ENCODE results near the gene AP1S1. TPM values are rescaled to one million over a fixed set of nuclear protein-coding genes. Genes with fewer than 3 reads are reported as not detected.

AP1S1 gene
- total and polyA plus RNA-seq, 2 of the 13 experiments (the other 11 are each of a cell fraction or from before 2014, with no cell fraction given): 57.5 to 68.1 TPM

DNA sequence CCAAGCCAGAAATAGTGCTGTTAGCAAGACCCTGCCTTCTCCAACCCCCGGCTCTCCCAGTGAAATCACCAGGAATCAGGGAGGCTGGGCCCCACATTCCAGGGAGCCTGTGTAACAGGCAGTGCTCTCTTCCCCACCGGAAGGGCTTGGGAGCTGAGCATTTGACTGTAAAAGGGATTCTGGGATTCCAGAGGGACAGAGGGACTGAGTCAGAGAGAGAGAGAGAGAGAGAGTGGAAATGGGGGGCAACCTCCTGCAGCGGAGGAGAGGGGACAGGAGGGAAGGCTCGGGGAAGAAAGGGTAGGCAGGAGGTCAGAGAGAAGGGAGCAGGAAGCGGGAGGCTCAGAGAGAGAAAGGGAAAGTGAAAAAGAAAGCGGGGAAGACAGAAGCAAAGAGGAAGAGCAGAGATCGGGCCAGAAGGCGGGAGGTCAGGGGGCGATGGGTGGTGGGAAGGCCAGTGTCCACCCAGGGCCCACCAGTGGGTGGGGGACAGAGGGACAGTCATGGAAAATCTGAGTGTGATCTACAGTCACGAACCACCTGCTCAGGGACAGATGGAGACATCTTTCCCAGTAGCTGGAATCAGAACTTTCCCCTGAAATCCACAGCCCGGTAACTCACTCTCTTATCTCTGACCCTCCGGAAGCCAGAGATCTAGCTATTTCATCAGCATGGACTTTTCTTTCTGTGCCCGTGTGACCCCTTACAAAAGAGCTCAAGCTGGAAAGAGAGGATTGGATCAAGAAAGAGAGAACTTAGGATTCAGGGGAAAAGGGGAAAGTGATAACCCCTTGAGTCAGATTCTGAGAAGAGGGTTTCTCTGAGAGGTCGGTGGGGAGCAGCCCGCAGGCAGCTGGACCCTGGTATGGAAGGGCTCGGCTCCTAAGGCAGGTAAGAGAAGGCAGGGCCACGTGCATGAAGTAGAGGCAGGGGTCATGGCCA is 32.0 kb upstream of the AP1S1 start (continued):
- TF ChIP-seq, protein P1, sequence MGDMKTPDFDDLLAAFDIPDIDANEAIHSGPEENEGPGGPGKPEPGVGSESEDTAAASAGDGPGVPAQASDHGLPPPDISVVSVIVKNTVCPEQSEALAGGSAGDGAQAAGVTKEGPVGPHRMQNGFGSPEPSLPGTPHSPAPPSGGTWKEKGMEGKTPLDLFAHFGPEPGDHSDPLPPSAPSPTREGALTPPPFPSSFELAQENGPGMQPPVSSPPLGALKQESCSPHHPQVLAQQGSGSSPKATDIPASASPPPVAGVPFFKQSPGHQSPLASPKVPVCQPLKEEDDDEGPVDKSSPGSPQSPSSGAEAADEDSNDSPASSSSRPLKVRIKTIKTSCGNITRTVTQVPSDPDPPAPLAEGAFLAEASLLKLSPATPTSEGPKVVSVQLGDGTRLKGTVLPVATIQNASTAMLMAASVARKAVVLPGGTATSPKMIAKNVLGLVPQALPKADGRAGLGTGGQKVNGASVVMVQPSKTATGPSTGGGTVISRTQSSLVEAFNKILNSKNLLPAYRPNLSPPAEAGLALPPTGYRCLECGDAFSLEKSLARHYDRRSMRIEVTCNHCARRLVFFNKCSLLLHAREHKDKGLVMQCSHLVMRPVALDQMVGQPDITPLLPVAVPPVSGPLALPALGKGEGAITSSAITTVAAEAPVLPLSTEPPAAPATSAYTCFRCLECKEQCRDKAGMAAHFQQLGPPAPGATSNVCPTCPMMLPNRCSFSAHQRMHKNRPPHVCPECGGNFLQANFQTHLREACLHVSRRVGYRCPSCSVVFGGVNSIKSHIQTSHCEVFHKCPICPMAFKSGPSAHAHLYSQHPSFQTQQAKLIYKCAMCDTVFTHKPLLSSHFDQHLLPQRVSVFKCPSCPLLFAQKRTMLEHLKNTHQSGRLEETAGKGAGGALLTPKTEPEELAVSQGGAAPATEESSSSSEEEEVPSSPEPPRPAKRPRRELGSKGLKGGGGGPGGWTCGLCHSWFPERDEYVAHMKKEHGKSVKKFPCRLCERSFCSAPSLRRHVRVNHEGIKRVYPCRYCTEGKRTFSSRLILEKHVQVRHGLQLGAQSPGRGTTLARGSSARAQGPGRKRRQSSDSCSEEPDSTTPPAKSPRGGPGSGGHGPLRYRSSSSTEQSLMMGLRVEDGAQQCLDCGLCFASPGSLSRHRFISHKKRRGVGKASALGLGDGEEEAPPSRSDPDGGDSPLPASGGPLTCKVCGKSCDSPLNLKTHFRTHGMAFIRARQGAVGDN (CRISPR knock-in tag; IDR thresholded peaks at IDR 0.05): peak; percentile 66
- no peak; the same call in 1 of the 2 replicates for TF ChIP-seq ZBTB7B (CRISPR knock-in tag; IDR thresholded peaks at IDR 0.05)
- peak; percentile 89 for TF ChIP-seq JUND (CRISPR knock-in tag; IDR thresholded peaks at IDR 0.05)
- TF ChIP-seq ZNF644 (CRISPR knock-in tag; IDR thresholded peaks at IDR 0.05; ENCODE audit: low read depth): no peak
- TF ChIP-seq ZNF530 (CRISPR knock-in tag; IDR thresholded peaks at IDR 0.05; ENCODE audit: low read depth): no peak
- TF ChIP-seq ZNF569 (CRISPR knock-in tag; IDR thresholded peaks at IDR 0.05; ENCODE audit: borderline replicate concordance): no peak
- TF ChIP-seq, protein P2, sequence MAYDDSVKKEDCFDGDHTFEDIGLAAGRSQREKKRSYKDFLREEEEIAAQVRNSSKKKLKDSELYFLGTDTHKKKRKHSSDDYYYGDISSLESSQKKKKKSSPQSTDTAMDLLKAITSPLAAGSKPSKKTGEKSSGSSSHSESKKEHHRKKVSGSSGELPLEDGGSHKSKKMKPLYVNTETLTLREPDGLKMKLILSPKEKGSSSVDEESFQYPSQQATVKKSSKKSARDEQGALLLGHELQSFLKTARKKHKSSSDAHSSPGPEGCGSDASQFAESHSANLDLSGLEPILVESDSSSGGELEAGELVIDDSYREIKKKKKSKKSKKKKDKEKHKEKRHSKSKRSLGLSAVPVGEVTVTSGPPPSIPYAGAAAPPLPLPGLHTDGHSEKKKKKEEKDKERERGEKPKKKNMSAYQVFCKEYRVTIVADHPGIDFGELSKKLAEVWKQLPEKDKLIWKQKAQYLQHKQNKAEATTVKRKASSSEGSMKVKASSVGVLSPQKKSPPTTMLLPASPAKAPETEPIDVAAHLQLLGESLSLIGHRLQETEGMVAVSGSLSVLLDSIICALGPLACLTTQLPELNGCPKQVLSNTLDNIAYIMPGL (CRISPR knock-in tag; IDR thresholded peaks at IDR 0.05; ENCODE audit: borderline replicate concordance in 1 of 2, low read depth in 1 of 2): peak; percentile 26 to 65; a peak in 2 of 4 replicates
- no peak for TF ChIP-seq ZMYM4 (CRISPR knock-in tag; IDR thresholded peaks at IDR 0.05)
- TF ChIP-seq HMG20B (CRISPR knock-in tag; conservative IDR thresholded peaks at IDR 0.05): 0 out of 2 replicates have a peak, but pooled peaks have one; percentile 59
- TF ChIP-seq MIER2 (CRISPR knock-in tag; IDR thresholded peaks at IDR 0.05): 0 out of 2 replicates have a peak, but pooled peaks have one; percentile 25
- TF ChIP-seq NFIC (IDR thresholded peaks at IDR 0.05; ENCODE audit: low read length): no peak
- TF ChIP-seq, protein P3, sequence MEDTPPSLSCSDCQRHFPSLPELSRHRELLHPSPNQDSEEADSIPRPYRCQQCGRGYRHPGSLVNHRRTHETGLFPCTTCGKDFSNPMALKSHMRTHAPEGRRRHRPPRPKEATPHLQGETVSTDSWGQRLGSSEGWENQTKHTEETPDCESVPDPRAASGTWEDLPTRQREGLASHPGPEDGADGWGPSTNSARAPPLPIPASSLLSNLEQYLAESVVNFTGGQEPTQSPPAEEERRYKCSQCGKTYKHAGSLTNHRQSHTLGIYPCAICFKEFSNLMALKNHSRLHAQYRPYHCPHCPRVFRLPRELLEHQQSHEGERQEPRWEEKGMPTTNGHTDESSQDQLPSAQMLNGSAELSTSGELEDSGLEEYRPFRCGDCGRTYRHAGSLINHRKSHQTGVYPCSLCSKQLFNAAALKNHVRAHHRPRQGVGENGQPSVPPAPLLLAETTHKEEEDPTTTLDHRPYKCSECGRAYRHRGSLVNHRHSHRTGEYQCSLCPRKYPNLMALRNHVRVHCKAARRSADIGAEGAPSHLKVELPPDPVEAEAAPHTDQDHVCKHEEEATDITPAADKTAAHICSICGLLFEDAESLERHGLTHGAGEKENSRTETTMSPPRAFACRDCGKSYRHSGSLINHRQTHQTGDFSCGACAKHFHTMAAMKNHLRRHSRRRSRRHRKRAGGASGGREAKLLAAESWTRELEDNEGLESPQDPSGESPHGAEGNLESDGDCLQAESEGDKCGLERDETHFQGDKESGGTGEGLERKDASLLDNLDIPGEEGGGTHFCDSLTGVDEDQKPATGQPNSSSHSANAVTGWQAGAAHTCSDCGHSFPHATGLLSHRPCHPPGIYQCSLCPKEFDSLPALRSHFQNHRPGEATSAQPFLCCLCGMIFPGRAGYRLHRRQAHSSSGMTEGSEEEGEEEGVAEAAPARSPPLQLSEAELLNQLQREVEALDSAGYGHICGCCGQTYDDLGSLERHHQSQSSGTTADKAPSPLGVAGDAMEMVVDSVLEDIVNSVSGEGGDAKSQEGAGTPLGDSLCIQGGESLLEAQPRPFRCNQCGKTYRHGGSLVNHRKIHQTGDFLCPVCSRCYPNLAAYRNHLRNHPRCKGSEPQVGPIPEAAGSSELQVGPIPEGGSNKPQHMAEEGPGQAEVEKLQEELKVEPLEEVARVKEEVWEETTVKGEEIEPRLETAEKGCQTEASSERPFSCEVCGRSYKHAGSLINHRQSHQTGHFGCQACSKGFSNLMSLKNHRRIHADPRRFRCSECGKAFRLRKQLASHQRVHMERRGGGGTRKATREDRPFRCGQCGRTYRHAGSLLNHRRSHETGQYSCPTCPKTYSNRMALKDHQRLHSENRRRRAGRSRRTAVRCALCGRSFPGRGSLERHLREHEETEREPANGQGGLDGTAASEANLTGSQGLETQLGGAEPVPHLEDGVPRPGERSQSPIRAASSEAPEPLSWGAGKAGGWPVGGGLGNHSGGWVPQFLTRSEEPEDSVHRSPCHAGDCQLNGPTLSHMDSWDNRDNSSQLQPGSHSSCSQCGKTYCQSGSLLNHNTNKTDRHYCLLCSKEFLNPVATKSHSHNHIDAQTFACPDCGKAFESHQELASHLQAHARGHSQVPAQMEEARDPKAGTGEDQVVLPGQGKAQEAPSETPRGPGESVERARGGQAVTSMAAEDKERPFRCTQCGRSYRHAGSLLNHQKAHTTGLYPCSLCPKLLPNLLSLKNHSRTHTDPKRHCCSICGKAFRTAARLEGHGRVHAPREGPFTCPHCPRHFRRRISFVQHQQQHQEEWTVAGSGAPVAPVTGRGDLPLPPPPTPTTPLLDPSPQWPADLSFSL (CRISPR knock-in tag; IDR thresholded peaks at IDR 0.05): no peak
- TF ChIP-seq ZMYM2 (CRISPR knock-in tag; IDR thresholded peaks at IDR 0.05): no peak
- TF ChIP-seq, protein P4, sequence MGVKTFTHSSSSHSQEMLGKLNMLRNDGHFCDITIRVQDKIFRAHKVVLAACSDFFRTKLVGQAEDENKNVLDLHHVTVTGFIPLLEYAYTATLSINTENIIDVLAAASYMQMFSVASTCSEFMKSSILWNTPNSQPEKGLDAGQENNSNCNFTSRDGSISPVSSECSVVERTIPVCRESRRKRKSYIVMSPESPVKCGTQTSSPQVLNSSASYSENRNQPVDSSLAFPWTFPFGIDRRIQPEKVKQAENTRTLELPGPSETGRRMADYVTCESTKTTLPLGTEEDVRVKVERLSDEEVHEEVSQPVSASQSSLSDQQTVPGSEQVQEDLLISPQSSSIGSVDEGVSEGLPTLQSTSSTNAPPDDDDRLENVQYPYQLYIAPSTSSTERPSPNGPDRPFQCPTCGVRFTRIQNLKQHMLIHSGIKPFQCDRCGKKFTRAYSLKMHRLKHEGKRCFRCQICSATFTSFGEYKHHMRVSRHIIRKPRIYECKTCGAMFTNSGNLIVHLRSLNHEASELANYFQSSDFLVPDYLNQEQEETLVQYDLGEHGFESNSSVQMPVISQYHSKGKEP (CRISPR knock-in tag; IDR thresholded peaks at IDR 0.05): no peak

All from HepG2 (cell line).